GM18511 (cell line): ENCODE measurements around the gene CSF1.

Experiments used
- ATAC-seq: cut with Tn5 transposase; IDR thresholded peaks from one replicate; pipeline ENCODE4 v1.9.1; 2021; ENCODE audit warnings: mild to moderate bottlenecking, moderate library complexity; ENCODE audit not compliant: unreplicated experiment

Gene CSF1

DNA sequence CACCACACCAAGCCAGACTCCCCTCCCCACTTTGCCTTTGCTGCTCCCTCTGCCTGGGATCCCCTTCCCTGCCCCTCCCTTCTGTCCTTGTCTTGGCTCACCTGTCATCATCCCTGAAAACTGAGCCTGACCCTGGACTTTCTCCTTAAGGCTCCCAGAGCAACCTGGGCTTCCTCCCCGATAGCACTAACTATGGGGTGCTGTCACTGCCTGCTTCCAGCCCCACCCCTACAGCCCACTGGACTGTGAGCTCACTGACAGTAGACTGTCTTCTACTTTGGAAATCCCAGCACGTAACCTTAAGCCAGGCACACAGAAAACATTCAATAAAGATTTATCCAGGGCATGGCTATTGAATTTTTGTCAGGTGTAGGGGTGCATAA lies 9.5 kb upstream of the CSF1 start:
- ATAC-seq: no peak

GRCh38 chr1:109901524-109902145 lies 9.0 kb upstream of the CSF1 start:
- ATAC-seq: no peak

GRCh38 chr1:109902204-109902985 lies 8.3 kb upstream of the CSF1 start:
- ATAC-seq: no peak

- no peak for ATAC-seq
These were observed 7.2 kb upstream of the CSF1 start for GRCh38 chr1:109903376-109903930.

GRCh38 chr1:109904105-109904817 lies 6.4 kb upstream of the CSF1 start:
- no peak for ATAC-seq

DNA sequence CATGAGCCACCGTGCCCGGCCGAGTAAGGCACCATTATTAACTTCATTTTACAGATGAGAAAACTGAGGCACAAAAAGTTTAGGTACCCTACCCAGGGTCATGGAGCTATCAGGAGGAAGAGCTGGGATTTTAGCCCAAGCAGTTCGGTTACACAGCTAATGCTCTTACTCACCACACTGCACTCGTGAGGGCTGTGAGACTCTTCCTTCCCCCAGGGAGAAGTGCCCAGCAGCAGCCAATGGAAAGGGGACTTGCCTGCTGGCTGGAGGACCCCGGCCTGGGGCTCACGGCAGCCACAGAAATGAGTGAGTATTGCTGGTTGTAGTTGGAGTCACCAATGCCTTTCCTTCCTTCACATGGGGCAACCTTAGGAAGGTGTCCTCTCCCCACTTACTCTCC lies 5.2 kb upstream of the CSF1 start:
- ATAC-seq: no peak

DNA sequence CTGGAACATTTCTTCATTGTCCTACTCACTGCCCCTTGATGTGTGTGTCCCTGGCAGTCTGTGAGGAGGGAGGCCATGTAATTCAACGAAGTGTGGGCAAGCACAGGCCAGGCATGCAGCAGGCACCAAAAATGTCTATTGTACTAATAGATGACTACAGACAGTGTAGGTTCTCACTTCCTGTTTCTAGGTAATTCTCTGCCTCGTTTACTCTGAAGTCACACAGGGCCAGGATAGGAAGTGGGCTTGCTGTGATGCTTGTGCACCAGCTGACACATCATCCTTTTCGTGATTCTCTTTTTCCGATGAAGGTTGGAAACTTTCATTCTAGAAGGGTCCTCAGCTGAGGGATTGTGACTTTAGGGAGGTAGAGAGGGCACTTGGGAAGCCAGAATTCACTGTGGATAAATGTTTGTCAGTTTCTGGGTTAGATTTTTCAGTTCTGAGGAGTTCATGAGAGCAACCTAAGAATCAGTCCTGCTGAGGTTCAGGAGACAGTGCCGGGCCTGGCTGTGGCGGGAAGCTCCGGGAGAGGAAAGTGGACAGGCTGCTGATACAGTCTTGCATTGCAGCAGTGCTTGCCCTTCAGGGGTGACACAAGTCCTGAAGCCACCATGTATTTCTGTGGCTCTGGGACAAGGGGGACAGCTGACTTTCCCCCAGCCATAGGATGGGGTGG lies 4.3 kb upstream of the CSF1 start:
- peak; percentile 91 for ATAC-seq

GRCh38 chr1:109906839-109907180 lies 3.8 kb upstream of the CSF1 start:
- ATAC-seq: no peak

GRCh38 chr1:109907190-109907774 lies 3.4 kb upstream of the CSF1 start:
- no peak for ATAC-seq

DNA sequence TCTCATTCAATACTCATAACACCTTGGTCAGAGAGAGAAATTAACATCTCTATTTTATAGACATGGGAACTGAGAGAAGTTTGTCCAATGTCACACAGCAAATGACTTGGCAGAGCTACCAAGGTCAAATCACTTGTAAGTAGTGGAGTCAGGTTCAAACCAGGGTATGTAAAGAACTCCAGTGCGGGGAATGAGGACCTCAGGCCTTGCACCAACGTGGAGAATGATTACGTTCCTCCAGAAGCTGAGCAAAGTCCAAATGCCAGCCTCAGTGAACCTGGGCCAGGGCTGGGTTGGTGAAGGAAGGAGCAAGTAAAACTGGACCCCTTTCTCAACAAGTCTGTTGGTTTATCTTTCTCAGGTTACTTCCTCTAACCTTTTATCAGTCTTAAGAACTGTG lies 1.8 kb upstream of the CSF1 start:
- no peak for ATAC-seq

GRCh38 chr1:109909561-109909960 lies 1.1 kb upstream of the CSF1 start:
- ATAC-seq: no peak

DNA sequence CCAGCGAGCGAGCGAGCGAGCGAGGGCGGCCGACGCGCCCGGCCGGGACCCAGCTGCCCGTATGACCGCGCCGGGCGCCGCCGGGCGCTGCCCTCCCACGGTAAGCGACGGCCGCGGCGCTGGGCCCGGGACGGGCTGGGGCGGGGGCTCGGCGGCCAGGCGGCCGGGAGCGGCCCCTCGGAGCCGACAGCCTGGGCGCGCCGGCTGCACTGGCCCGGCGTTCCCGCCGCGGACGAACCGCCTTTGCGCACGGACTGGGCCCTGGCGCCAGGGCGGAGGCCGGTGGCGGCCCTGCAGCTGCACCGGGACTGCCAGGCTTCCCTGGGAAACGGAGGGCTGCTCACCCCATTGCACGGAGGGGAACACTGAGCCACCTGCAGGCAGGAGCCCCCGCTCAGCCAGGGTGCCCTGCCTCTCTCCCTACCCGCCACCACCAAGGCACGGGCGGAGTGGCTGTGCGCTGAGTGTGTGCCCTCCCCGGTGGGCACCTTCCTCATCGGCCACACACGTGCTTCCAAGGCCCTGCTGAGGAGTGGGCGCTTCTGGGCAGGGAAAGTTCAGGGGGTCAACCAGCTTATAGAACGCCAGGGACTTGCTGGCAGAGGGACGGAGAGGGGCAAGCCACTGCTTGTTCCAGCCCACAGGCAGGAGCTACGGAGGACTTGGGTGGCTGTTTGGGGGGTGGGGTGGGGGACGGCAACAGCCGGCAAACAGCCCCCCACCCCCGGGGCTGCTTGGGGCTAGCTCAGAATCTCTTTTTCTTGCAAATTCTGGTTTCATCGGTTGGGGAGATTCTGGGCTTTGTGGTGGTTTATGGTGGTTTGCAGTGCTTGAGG lies 532 bp downstream of the CSF1 start:
- peak; percentile 19 for ATAC-seq

- ATAC-seq: no peak
These were observed 1.7 kb downstream of the CSF1 start for GRCh38 chr1:109912214-109912861.

GRCh38 chr1:109912873-109913272 lies 2.2 kb downstream of the CSF1 start:
- no peak for ATAC-seq

DNA sequence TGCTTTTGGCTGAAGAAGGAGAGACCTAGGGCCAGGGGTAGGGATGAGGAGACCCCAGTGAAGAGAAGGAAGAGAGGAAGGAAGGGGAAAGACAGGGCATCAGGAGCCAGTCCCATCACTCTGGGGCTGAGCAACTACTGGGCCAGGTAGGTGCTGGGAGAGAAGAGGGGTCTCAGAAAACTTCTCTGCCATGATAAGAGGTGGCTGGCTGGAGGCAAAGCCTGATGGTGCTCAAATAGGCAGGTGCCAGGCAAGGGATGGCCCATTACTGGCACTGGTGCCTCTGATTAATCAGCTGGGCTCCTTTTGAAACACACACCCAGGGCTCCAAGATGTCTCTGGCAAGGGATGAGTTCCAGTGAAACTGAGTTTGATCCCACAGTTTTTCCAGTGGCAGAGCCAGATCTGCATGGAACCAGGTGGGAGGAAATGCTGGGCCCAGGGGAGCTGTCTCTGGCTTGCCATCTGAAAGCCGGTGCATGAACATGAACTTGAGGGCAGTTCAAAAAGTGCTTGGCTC lies 2.8 kb downstream of the CSF1 start:
- no peak for ATAC-seq

DNA sequence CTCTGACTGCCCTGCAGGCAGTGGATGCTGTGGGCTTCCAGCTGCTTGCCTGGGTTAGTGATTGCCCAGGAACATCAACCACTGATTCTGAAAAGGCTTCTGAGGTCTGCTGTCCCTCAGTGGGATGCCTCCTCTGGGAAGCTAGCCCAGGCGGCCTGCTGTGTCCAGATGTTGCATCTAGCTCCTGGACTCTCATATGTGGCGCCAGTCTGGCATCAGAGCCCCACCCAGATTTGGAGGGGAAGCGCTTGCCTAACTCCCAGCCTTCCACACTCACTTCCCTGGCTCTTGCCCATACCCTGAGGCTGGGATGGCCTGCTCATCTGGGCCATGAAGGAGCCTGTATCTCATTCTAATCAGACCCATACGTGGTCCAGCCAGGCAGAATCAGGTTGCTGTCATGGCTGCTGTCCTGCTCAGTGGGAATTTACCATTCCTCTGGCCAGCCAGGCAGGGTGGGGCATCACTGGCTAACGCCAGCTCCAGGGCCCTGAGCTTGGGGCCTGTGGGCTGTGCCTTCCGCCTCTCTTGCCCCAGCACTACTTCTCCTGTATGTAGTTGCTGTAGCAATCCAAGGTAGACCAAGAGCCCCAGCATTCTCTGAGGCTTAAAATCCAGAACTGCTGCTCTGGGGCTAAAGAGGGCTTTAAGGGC lies 4.1 kb downstream of the CSF1 start:
- ATAC-seq: no peak

DNA sequence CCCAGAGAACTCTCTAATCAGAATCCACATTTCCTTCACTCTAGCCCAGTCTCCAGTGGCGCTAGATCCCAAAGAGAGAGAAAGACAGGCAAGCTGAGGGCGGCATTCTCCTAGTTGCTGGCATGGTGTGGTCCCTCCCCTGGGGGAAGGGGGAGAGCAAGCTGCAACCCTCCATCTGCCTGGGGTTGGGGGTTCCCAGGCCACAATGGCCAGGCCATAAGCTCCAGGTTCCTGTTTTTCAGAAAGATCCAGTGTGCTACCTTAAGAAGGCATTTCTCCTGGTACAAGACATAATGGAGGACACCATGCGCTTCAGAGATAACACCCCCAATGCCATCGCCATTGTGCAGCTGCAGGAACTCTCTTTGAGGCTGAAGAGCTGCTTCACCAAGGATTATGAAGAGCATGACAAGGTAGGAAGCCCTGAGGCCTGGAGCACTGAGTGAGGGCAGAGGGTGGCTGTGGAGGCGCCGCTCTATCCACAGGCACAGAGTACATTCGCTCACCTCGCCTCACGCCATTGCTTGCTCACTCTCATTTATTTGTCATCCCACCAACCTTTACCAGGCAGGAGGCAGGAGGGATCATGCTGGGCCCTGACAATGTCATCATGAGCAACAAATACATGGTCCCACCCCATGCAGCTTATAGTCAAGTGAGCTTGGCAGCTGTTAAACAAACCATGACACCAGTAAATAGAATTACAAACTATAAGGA lies 6.6 kb downstream of the CSF1 start:
- no peak for ATAC-seq
